GM21619 (cell line): ENCODE measurements around the gene BTNL3.
"Not testable (repeated sequence)": the region's sequence is repeated elsewhere in the genome, so short reads cannot be mapped to it uniquely, and the experiment has no call there.

Experiments used
- ATAC-seq: cut with Tn5 transposase; IDR thresholded peaks from one replicate; pipeline ENCODE4 v1.9.1; 2021; ENCODE audit not compliant: unreplicated experiment

The BTNL3 gene, protein sequence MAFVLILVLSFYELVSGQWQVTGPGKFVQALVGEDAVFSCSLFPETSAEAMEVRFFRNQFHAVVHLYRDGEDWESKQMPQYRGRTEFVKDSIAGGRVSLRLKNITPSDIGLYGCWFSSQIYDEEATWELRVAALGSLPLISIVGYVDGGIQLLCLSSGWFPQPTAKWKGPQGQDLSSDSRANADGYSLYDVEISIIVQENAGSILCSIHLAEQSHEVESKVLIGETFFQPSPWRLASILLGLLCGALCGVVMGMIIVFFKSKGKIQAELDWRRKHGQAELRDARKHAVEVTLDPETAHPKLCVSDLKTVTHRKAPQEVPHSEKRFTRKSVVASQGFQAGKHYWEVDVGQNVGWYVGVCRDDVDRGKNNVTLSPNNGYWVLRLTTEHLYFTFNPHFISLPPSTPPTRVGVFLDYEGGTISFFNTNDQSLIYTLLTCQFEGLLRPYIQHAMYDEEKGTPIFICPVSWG

DNA sequence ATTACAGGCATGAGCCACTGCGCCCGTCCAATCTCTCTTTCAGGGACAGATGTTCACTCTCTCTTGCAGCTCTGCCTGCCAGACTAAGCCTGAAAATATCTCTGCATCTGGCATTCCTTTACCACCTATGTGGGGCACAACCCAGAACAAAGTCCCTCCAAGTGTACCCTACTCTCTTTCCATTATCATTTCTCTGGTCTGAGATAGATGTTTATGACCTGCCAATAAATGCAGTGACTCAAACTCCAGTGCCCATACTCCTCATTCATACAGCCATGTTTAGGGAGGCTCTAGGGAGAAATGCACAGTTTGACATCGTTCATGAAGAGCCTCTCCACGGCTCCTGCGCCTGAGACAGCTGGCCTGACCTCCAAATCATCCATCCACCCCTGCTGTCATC, at the start of gene BTNL3:
Gene BTNL3, plus strand, starts transcription at position 255 of the 400 bp plus-strand sequence. CDS start 183 bp downstream, outside the sequence.
- ATAC-seq = no peak

DNA sequence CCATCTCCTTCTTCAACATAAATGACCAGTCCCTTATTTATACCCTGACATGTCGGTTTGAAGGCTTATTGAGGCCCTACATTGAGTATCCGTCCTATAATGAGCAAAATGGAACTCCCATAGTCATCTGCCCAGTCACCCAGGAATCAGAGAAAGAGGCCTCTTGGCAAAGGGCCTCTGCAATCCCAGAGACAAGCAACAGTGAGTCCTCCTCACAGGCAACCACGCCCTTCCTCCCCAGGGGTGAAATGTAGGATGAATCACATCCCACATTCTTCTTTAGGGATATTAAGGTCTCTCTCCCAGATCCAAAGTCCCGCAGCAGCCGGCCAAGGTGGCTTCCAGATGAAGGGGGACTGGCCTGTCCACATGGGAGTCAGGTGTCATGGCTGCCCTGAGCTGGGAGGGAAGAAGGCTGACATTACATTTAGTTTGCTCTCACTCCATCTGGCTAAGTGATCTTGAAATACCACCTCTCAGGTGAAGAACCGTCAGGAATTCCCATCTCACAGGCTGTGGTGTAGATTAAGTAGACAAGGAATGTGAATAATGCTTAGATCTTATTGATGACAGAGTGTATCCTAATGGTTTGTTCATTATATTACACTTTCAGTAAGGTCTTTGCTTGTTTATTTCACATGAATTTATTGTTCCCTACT, 38.2 kb upstream of the BTNL3 start:
- no peak for ATAC-seq

DNA sequence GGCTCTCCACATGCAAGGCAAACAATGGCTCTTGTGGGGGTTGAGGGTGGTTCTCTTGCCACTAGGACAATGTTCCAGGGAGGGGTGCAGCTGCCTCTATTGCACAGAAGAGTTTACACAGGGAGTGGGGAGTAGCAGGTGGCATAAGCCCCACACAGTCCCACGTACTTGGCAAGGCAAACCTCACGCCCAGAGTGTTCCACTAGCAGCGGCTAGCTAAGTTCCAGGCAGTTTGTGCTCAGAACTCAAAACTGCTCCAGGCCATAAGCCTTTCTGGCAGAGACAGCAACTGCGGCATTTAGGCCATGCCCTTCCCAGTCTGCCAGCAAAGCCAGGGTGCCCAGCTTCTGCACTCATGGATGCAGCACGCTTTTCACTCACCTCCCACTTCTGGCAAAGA, 29.0 kb upstream of the BTNL3 start:
- no peak for ATAC-seq

DNA sequence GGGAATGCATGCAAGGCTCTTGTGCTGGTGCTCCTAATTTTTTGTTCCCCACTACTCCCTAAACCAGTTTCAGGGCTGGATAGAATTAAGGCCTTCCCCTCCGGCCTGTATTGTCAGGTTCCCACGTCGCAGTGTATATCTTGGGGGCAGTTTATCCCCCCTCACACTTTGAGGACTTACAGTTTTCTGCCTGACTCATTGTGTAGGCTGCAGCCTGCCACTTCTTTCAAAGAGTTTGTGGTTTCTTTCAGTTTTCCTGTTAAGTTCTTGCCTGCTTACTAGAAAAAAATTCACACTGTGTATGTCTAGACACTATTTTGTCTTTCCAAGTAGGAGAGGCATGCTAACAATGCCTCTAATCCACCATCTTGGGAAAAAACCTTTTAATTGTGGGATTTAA, 28.4 kb upstream of the BTNL3 start:
- ATAC-seq = no peak

DNA sequence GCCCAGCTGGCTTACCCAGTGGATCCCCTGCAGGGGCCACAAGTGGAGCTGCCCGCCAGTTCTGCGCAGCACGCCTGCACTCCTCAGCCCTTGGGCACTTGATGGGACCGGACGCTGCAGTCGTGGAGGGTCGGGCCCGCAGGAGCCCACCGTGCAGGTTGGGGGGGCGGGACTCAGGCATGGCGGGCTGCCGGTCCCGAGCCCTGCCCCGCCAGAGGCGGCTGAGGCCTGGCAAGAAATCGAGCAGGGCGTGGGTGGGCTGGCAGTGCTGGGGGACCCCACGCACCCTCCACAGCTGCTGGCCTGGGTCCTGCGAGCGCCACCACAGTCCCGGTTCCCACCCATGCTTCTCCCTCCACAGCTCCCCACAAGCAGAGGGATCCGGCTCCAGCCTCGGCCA, 19.2 kb upstream of the BTNL3 start:
- no peak for ATAC-seq

DNA sequence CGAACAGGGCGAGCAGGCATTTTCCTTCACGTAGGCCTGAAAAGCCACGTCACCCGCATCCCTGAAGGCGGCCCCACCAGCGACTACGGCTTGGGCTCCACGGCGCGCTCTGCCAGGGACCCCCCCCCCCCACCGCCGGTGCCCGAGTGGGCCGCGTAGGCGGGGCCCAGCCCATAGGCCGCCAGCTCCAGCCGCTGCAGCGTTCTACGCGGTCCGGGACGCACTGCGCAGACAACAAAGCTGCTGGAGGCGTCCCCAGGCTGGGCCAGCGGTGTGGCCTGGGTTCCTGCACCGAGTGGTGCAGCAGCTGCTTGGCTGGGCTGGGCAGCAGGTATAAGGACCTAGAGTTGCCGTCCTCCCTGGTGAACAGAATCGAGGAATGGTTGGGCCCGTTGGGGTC, 18.3 kb upstream of the BTNL3 start:
- no peak for ATAC-seq

DNA sequence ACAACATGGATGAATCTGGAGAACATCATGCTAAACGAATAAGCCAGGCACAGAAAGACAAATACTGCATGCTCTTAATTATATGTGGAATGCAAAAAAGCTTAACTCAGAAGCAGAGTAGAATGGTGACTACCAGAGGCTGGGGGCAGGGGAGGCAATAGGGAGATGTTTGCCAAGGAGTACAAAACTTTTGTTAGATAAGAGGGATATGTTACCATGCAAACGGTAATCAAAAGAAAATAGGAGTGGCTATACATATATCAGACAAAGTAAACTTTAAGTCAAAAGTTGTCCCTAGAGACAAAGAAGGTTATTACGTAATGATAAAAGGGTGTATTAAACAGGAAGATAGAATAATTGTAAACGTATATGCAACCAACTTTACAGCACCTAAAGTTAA, 17.8 kb upstream of the BTNL3 start:
- ATAC-seq = no peak

DNA sequence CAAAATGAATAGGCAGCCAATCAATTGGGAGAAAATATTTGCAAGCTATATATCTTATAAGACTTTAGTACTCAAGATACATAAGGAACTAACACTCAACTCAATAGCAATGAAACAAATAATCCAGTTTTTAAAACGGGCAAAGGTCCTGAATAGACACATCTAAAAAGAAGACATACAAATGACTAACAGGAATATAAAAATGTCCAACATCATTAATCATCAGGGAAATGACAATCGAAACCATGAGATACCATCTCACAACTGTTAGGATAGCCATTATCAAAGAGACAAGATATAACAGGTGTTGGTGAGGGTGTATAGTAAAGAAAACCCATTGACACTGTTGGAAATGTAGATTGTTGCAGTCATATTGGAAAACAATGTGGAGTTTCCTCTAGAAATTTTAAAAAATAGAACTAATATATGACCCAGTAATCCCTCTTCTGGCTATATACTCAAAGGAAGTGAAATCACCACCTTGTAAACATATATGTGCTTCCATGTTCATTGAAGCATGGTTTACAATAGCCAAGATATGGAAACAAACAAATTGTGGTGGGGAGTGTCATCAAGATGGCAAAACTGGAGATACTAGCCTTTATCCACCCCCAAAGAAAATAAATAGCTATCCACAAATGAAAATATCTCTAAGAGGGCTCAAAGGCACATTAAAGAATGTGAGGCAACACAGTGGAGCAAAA, 13.9 kb upstream of the BTNL3 start:
- peak; percentile 17 for ATAC-seq

DNA sequence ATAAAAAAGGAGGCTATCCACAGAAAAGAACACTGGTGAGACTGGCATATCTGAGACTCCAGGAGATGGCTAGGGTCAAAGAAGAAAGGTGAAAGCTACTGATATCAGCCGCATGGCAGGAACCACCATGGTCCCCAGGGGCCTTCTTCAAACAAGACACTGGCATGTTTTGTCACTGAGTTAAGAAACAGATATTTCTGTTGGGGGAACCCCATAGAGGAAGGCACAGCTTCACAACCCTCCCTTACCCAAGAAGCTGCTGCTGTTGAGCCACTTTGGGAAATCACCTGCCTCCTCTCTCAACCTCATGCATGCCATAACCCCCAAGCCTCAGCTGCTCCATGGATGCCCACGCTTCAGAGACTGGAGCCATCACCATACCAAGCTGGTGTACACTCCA, 13.3 kb upstream of the BTNL3 start:
- peak; percentile 99 for ATAC-seq

DNA sequence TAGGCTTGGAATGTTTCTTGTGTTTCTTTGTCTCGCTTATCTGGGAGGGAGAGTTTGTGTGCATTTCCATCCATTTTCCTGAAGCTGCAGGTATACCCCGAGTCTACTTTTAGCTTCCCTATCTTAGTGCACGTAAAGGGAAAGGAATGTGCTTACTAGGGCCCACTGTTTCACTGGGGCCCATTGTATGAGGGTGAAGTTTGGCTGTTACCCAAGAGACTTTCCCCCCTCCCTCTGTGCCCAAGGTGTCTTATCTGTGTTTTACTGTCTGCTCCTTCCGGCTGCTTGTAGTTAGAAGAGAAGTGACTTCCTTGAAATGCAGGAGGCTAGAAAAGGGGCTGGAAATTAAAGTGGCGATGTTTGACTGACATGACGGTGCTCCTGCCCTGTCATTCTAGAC, 12.1 kb upstream of the BTNL3 start:
- ATAC-seq = no peak

DNA sequence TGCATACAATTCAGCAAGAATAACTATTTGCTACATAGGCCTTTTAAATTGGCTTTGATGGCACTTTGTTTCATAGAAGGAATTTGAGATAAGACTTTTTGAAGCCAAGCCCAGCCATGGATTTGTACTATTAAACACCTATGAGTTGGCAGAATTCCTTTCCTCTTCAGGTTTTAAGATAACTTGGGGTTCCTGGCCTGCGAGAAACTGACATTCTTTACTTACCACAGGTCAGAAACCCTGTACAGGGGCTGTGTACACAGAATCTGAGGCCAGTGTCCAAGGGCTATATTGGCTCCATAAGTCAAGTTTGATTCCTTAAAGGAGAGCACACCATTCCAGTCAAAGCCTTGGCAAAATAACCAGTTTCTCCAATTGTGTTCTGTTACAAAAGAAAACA, 10.8 kb upstream of the BTNL3 start:
- no peak for ATAC-seq

DNA sequence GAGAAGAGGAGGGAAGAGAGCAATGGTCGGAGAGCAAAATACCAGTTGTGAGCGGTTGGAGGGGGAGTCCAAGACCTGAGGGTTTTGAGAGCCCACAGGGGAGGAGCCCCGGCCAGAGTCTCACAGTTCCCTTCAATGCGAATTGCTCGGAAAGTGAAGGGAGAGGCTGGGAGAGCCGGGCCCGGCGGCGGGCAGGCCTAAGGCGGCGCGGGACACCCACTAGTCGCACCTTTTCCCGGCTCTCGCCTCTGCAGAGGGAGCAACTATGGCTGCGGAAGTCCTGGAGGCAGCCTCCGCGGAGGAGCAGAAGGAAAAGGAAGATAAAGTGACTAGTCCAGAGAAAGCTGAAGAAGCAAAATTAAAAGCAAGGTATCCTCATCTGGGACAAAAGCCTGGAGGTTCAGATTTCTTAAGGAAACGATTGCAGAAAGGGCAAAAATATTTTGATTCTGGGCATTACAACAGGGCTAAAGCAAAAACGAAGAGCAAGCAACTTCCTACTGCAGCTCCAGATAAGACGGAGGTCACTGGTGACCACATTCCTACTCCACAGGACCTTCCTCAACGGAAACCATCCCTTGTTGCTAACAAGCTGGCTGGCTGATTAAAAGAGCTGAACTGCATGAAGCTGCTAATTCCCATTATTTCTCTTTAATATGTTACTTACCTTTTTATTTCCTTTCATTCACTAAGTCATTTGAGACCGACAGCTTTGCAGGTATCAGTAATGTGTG, 6.5 kb upstream of the BTNL3 start:
- no peak for ATAC-seq

DNA sequence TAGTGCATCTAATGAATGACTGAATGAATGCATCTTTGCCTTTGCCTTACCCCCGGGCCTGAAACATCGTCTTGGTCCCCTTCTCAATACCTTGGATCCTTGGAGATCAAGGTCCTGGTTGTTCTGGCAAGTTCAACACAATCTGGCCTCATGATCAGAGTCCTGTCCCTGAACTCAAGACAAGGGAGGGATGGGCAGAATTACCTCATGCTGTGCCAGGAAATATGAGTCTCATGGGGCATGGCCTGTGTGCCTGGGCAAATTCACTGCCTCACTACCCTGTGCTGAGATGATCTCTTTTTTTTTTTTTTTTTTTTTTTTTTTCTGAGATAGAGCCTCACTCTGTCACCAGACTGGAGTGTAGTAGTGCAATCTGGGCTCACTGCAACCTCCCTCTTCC, 630 bp upstream of the BTNL3 start:
- ATAC-seq = no peak

DNA sequence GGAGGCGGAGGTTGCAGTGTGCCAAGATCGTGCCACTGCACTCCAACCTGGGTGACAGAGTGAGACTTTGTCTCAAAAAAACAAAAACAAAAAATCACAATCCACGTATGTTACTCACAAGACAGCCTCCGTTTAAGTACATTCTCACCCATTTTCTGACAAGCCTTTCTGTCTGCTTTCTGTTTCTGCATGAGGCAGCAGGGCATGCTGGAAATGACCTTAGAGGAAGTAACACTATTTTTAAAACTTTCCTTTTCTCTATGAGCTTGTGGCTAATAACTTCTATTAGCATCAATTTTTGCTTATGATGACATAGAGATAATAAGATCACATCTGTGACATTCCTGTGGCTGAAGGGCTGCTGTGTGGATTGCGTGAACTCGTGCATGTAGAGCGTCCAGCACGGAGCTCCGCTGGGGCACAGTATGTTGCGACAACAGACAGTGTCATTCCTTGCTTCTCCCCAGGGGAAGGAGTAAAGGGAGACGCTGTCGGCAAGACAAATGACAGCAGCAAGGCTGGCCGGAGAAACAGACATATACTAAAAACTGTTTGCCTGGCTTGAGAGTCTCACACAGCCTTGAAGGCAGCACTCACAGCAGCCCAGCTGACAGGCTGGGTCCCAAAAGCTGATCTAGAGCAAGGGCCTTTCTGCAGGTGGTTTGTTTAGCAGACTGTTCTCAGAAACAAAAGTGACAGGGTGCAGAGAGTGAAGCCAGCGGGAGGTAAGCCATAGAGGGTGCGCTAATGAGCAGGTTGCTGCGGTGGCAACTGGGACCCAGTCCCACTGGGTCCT, 1.6 kb downstream of the BTNL3 start:
- ATAC-seq = no peak

DNA sequence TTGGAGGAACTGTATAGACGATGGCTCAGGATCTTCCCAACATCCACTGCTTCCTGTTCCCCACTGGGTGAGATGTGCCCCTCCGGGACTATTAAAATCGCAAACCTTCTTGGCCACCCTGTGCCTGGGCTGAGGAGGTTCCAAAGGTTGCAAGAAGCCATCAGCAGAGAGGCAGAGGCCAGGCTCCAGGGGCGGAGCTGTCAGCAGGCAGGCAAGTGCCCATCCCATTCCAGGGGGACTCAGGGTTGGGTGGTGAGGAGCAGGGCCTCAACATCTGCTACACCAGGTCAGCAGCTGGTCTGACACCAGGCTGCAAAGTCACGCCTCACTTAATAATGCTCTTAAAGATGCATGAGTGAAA, 2.2 kb downstream of the BTNL3 start:
- ATAC-seq = no peak

DNA sequence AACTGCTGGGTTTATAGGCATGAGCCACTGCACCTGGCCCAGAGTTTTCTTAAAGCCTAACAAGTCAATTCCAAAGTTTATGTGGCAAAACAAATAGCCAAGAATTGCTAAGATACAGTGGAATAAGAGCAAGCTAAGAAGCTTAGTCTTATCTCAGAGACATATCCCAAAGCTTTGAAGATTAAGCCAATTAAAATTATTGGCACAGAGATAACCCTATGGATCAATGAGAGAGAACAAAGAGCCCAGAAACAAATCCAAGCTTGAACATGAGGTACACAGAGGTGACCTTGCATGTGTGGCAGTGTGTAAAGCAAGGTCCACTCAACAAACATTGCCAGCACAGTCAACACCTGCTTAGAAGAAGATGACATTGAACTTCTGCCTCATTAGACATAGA, 13.3 kb downstream of the BTNL3 start:
- no peak for ATAC-seq

DNA sequence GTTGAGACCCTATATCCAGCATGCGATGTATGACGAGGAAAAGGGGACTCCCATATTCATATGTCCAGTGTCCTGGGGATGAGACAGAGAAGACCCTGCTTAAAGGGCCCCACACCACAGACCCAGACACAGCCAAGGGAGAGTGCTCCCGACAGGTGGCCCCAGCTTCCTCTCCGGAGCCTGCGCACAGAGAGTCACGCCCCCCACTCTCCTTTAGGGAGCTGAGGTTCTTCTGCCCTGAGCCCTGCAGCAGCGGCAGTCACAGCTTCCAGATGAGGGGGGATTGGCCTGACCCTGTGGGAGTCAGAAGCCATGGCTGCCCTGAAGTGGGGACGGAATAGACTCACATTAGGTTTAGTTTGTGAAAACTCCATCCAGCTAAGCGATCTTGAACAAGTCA, 17.1 kb downstream of the BTNL3 start:
- ATAC-seq = no peak

DNA sequence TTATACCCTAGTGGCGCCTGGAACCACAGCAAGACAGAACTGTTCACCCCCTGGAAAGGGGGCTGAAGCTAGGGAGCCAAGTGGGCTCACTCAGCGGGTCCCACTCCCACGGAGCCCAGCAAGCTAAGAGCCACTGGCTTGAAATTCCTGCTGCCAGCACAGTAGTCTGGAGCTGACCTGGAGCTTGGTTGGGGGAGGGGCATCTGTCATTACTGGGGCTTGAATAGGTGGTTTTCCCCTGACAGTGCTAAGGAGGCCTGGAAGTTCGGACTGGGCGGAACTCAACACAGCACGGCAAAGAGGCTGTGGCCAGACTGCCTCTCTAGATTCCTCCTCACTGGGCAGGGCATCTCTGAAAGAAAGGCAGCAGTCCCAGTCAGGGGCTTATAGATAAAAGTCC, 19.5 kb downstream of the BTNL3 start:
- ATAC-seq = no peak

DNA sequence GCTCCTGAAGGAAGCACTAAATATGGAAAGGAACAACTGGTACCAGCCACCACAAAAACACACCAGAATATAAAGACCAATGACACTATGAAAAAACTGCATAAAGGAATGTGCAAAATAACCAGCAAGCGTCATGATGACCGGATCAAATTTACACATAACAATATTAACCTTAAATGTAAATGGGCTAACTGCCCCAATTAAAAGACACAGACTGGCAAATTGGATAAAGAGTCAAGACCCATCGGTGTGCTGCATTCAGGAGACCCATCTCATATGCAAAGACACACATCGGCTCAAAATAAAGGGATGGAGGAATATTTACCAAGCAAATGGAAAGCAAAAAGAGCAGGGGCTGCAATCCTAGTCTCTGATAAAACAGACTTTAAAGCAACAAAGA, 21.4 kb downstream of the BTNL3 start:
- not testable (repeated sequence) for ATAC-seq

DNA sequence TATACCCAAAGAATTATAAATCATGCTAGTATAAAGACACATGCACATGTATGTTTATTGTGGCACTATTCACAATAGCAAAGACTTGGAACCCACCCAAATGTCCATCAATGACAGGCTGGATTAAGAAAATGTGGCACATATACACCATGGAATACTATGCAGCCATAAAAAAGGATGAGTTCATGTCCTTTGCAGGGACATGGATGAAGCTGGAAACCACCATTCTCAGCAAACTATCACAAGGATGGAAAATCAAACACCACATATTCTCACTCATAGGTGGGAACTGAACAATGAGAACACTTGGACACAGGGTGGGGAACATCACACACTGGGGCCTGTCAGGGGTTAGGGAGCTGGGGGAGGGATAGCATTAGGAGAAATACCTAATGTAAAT, 26.0 kb downstream of the BTNL3 start:
- ATAC-seq = not testable (repeated sequence)

DNA sequence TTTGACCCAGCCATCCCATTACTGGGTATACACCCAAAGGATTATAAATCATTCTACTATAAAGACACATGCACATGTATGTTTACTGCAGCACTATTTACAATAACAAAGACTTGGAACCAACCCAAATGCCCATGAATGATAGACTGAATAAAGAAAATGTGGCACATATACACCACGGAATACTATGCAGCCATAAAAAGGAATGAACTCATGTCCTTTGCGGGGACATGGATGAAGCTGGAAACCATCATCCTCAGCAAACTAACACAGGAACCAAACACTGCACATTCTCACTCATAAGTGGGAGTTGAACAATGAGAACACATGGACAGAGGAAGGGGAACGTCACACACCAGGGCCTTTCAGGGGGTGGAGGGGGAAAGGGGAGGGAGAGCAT, 28.8 kb downstream of the BTNL3 start:
- not testable (repeated sequence) for ATAC-seq
